H9 (cell line): ENCODE measurements around the gene C3orf85. TPM values are rescaled to one million over a fixed set of nuclear protein-coding genes. Genes with fewer than 3 reads are reported as not detected.

Experiments used
- DNase-seq: peaks from one replicate; pipeline ENCODE4 v3.0.0-alpha.2; 2017
- H2AFZ ChIP-seq: one replicate; pipeline ENCODE4 v1.6.1; 2013; ENCODE audit warnings: mild to moderate bottlenecking, low read length, control low read depth, moderate library complexity
- H2AK5ac ChIP-seq: 2 replicates; pipeline ENCODE4 v1.6.1; 2013; ENCODE audit warnings: low read length, control low read depth, mixed read lengths; ENCODE audit not compliant: insufficient read length
- H2BK120ac ChIP-seq: one replicate; pipeline ENCODE4 v1.6.1; 2013; ENCODE audit warnings: low read depth, mild to moderate bottlenecking, low read length, control low read depth, inconsistent platforms; ENCODE audit not compliant: poor library complexity, severe bottlenecking
- H2BK12ac ChIP-seq: 2 replicates; pipeline ENCODE4 v1.6.1; 2013; ENCODE audit warnings: low read length, control low read depth, mixed read lengths, low read depth; ENCODE audit not compliant: insufficient read length
- H2BK15ac ChIP-seq: 2 replicates; pipeline ENCODE4 v1.6.1; 2013; ENCODE audit warnings: low read depth, low read length, control low read depth
- H2BK20ac ChIP-seq: one replicate; pipeline ENCODE4 v1.6.1; 2013; ENCODE audit warnings: low read depth, mild to moderate bottlenecking, low read length, control low read depth, inconsistent platforms; ENCODE audit not compliant: poor library complexity, severe bottlenecking
- H2BK5ac ChIP-seq: 2 replicates; pipeline ENCODE4 v1.6.1; 2013; ENCODE audit warnings: low read length, control low read depth, mixed read lengths; ENCODE audit not compliant: insufficient read length
- H3K14ac ChIP-seq: 2 replicates; pipeline ENCODE4 v1.6.1; 2013; ENCODE audit warnings: low read length, control low read depth; ENCODE audit not compliant: insufficient read depth
- H3K18ac ChIP-seq: 2 replicates; pipeline ENCODE4 v1.6.1; 2013; ENCODE audit warnings: low read depth, mild to moderate bottlenecking, mixed read lengths, low read length, control low read depth; ENCODE audit not compliant: insufficient read length
- H3K23ac ChIP-seq: 2 replicates; pipeline ENCODE4 v1.6.1; 2013; ENCODE audit warnings: low read length, control low read depth, mixed read lengths, low read depth; ENCODE audit not compliant: insufficient read length
- H3K23me2 ChIP-seq: 2 replicates; pipeline ENCODE4 v1.6.1; 2013; ENCODE audit warnings: low read depth, mild to moderate bottlenecking, mixed read lengths, low read length, control low read depth; ENCODE audit not compliant: insufficient read length, poor library complexity, severe bottlenecking
- H3K27ac ChIP-seq: 2 replicates; pipeline ENCODE4 v1.5.1; 2013; ENCODE audit warnings: low read length, control low read depth, mixed read lengths, low read depth; ENCODE audit not compliant: insufficient read length
- H3K27me3 ChIP-seq: 2 replicates; pipeline ENCODE4 v1.6.1; 2013; ENCODE audit warnings: low read length, control low read depth, inconsistent platforms; ENCODE audit not compliant: insufficient read depth
- H3K4ac ChIP-seq: 2 replicates; pipeline ENCODE4 v1.6.1; 2013; ENCODE audit warnings: low read depth, mild to moderate bottlenecking, control low read depth, inconsistent platforms, low read length, moderate library complexity
- H3K4me1 ChIP-seq: 2 replicates; pipeline ENCODE4 v1.6.1; 2013; ENCODE audit warnings: low read length, control low read depth, inconsistent platforms; ENCODE audit not compliant: insufficient read depth
- H3K4me2 ChIP-seq: 2 replicates; pipeline ENCODE4 v1.6.1; 2013; ENCODE audit warnings: low read length, control low read depth, mixed read lengths; ENCODE audit not compliant: insufficient read length, insufficient read depth
- H3K56ac ChIP-seq: 2 replicates; pipeline ENCODE4 v1.6.1; 2013; ENCODE audit warnings: low read depth, mild to moderate bottlenecking, mixed read lengths, low read length, control low read depth; ENCODE audit not compliant: insufficient read length
- H3K79me1 ChIP-seq: 2 replicates; pipeline ENCODE4 v1.6.1; 2013; ENCODE audit warnings: low read depth, mild to moderate bottlenecking, moderate library complexity, low read length, control low read depth, inconsistent platforms; ENCODE audit not compliant: insufficient read depth, poor library complexity, severe bottlenecking
- H3K79me2 ChIP-seq: 2 replicates; pipeline ENCODE4 v1.6.1; 2013; ENCODE audit warnings: low read length, control low read depth, inconsistent platforms; ENCODE audit not compliant: insufficient read depth
- H3K9ac ChIP-seq: 2 replicates; pipeline ENCODE4 v1.6.1; 2013; ENCODE audit warnings: low read length, control low read depth, mixed read lengths; ENCODE audit not compliant: insufficient read length; ENCODE audit errors: extremely low read depth
- H3K9me3 ChIP-seq: one replicate; pipeline ENCODE4 v1.6.1; 2013; ENCODE audit warnings: low read depth, low read length, inconsistent platforms; ENCODE audit not compliant: control insufficient read depth
- H3T11ph ChIP-seq: one replicate; pipeline ENCODE4 v1.6.1; 2013; ENCODE audit warnings: mild to moderate bottlenecking, low read length, control low read depth, inconsistent platforms
- H4K20me1 ChIP-seq: one replicate; pipeline ENCODE4 v1.6.1; 2013; ENCODE audit not compliant: control insufficient read depth, insufficient read length, insufficient read depth
- H4K5ac ChIP-seq: 2 replicates; pipeline ENCODE4 v1.6.1; 2013; ENCODE audit warnings: low read depth, mild to moderate bottlenecking, mixed read lengths, low read length, control low read depth; ENCODE audit not compliant: insufficient read length
- H4K8ac ChIP-seq: replicated peaks from 2 replicates; pipeline ENCODE4 v1.6.1; 2013; ENCODE audit warnings: low read length, control low read depth, mixed read lengths, low read depth; ENCODE audit not compliant: insufficient read length
- H4K91ac ChIP-seq: 2 replicates; pipeline ENCODE4 v1.6.1; 2013; ENCODE audit warnings: low read depth, mild to moderate bottlenecking, moderate library complexity, mixed read lengths, low read length, control low read depth; ENCODE audit not compliant: insufficient read length
- H3K27ac Mint-ChIP-seq, 3 experiments: 2 replicates in 2 of 3; 3 replicates in 1 of 3; pipeline ENCODE4 v1.8.0; 2020 to 2021; ENCODE audit warnings: mixed read lengths in 3 of 3, mild to moderate bottlenecking in 1 of 3, moderate library complexity in 1 of 3
- H3K27me3 Mint-ChIP-seq: 2 replicates; pipeline ENCODE4 v1.8.0; 2021; ENCODE audit warnings: low read depth, mild to moderate bottlenecking, moderate library complexity, mixed read lengths
- H3K36me3 Mint-ChIP-seq, 3 experiments: 2 replicates in 2 of 3; 3 replicates in 1 of 3; pipeline ENCODE4 v1.8.0; 2020 to 2021; ENCODE audit warnings: low read depth in 3 of 3, mixed read lengths in 3 of 3; ENCODE audit not compliant: insufficient read depth in 1 of 3
- H3K4me1 Mint-ChIP-seq, 2 experiments: 2 replicates each; pipeline ENCODE4 v1.8.0; 2020; ENCODE audit warnings: mixed read lengths in 2 of 2
- H3K4me3 Mint-ChIP-seq, 2 experiments: 2 replicates in 1 of 2; 3 replicates in 1 of 2; pipeline ENCODE4 v1.8.0; 2020 to 2021; ENCODE audit warnings: mild to moderate bottlenecking in 2 of 2, mixed read lengths in 2 of 2, moderate library complexity in 1 of 2
- H3K9me3 Mint-ChIP-seq, 2 experiments: 2 replicates in 1 of 2; 3 replicates in 1 of 2; pipeline ENCODE4 v1.8.0; 2020; ENCODE audit warnings: mild to moderate bottlenecking in 2 of 2, mixed read lengths in 2 of 2, moderate library complexity in 1 of 2
- WGBS: extraction: QIAGEN DNeasy Blood & Tissue Kit; methylation state at CpG from one replicate; pipeline ENCODE4 v1.1.7; 2013; ENCODE audit warnings: missing lambda C conversion rate, low lambda C conversion rate, mixed read lengths; ENCODE audit not compliant: insufficient read length; ENCODE audit errors: extremely low coverage; 5-methylcytosine and 5-hydroxymethylcytosine counted together
- total RNA-seq: library from RNA; stranded (reverse); gene quantifications from 2 replicates; pipeline ENCODE4 v1.2.1, GENCODE V29; 2021
- TF ChIP-seq, protein P1 (sequence below): fragments of 200-600 bp; sonication (generic); conservative IDR thresholded peaks from 3 replicates; pipeline ENCODE4 v1.8.0; 2021; ENCODE audit warnings: antibody characterized with exemption, mild to moderate bottlenecking

C3orf85 gene
- total RNA-seq, 1 experiment from 2014 or later = not detected

DNA sequence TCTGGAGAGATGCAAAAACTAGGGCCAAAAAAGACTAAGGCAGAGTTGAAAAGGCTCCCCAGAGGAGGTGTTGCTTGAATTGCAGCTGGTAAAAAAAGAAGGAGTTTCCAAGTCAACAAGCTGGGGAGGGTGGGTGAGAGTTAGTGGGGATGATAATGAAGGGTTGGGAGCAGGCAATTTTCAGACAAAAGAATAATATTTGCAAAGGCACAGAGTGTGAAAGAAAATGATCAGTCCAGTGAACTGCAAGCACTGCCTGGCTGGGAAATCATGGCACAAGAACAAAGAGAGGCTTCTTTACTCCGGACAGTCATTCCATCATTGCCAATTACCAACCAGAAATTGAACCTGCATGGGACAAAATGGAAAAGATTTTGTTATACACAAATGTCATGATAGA is 42.2 kb downstream of the C3orf85 start:
- no peak overlapping the region for H3K9ac ChIP-seq
- WGBS = no CpG with 5 or more reads among the region's 1 CpG
- no peak overlapping the region for H2BK120ac ChIP-seq
- peaks cover 3% of the 10 kb centered on the region for H3K23me2 ChIP-seq
- no peaks in the 10 kb centered on the region for H3K4me1 ChIP-seq
- H3K23ac ChIP-seq = no peak overlapping the region
- no peaks in the 10 kb centered on the region for H3K79me2 ChIP-seq
- H2BK12ac ChIP-seq = no peak overlapping the region
- H2BK15ac ChIP-seq = no peak overlapping the region
- no peak overlapping the region for H3K4ac ChIP-seq
- H3K14ac ChIP-seq = no peak overlapping the region
- no peak overlapping the region for H3K18ac ChIP-seq
- no peak overlapping the region for H3T11ph ChIP-seq
- no peak overlapping the region for H4K91ac ChIP-seq
- H3K79me1 ChIP-seq = no peaks in the 10 kb centered on the region
- no peaks in the 10 kb centered on the region for H3K27me3 ChIP-seq
- TF ChIP-seq, protein P1, sequence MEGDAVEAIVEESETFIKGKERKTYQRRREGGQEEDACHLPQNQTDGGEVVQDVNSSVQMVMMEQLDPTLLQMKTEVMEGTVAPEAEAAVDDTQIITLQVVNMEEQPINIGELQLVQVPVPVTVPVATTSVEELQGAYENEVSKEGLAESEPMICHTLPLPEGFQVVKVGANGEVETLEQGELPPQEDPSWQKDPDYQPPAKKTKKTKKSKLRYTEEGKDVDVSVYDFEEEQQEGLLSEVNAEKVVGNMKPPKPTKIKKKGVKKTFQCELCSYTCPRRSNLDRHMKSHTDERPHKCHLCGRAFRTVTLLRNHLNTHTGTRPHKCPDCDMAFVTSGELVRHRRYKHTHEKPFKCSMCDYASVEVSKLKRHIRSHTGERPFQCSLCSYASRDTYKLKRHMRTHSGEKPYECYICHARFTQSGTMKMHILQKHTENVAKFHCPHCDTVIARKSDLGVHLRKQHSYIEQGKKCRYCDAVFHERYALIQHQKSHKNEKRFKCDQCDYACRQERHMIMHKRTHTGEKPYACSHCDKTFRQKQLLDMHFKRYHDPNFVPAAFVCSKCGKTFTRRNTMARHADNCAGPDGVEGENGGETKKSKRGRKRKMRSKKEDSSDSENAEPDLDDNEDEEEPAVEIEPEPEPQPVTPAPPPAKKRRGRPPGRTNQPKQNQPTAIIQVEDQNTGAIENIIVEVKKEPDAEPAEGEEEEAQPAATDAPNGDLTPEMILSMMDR = no peak
- Mint-ChIP-seq H3K4me1 (peaks cover 0 to 4% of the 10 kb centered on the region in 2 experiments; a peak in 2 of 4 replicates), H3K4me3 (no peak overlapping the region), H3K36me3 (no peaks in the 10 kb centered on the region), H3K9me3 (no peaks in the 10 kb centered on the region; a peak in 1 of 5 replicates), H3K27me3 (no peaks in the 10 kb centered on the region; the same call in 1 of the 2 replicates), H3K27ac (no peak overlapping the region; a peak in 1 of 7 replicates)
- H3K9me3 ChIP-seq = no peaks in the 10 kb centered on the region
- H4K20me1 ChIP-seq = no peaks in the 10 kb centered on the region
- no peak overlapping the region for H4K8ac ChIP-seq
- H3K4me2 ChIP-seq = no peak overlapping the region
- H3K56ac ChIP-seq = no peak overlapping the region
- no peak overlapping the region for H2BK5ac ChIP-seq
- DNase-seq = no peak
- H3K27ac ChIP-seq = no peak overlapping the region
- no peak overlapping the region for H2AK5ac ChIP-seq
- no peak overlapping the region for H2BK20ac ChIP-seq
- H2AFZ ChIP-seq = no peak overlapping the region
- H4K5ac ChIP-seq = no peak overlapping the region
